SH-SY5Y (cell line): ENCODE measurements around the gene PAPPA2.

ENCODE experiments used
- GATA2 ChIP-seq: IDR thresholded peaks from 2 replicates; pipeline ENCODE4 v1.6.1; 2011; ENCODE audit warnings: mild to moderate bottlenecking, low read depth, low read length
- GATA3 ChIP-seq: IDR thresholded peaks from 2 replicates; pipeline ENCODE4 v1.6.1; 2011; ENCODE audit warnings: low read depth, mild to moderate bottlenecking, low read length, moderate library complexity

- no peak for TF ChIP-seq GATA2
- no peak for TF ChIP-seq GATA3
Observed at GRCh38 chr1:176436251-176436650, 26.7 kb upstream of the PAPPA2 start.
